HCT116 (cell line): ENCODE results near the gene RNF130. TPM values are rescaled to one million over a fixed set of nuclear protein-coding genes. Genes with fewer than 3 reads are reported as not detected.

ENCODE experiments used
- ATAC-seq: fragments of 200-7000 bp; cut with Tn5 transposase; 2 replicates; pipeline ENCODE4 v1.9.1; 2020; ENCODE audit warnings: mild to moderate bottlenecking, moderate library complexity
- BruUV-seq: library from RNA; stranded (reverse); fragments of 400-500 nt; replicated peaks from 2 replicates; lab custom pipeline; 2021; lab: Mats Ljungman, UMichigan
- CTCF ChIA-PET: fragments of 300-600 bp; sonication (Branson Sonifier 250); formaldehyde crosslinking; loops from one replicate; lab custom pipeline; 2021; ENCODE audit warnings: antibody characterized with exemption; lab: Charles Lee
- POLR2A ChIA-PET: fragments of 300-600, 350-600 bp; sonication (Branson Sonifier 250); formaldehyde crosslinking; loops from one replicate; lab custom pipeline; 2021; ENCODE audit warnings: antibody characterized with exemption; lab: Charles Lee
- RAD21 ChIA-PET, 2 experiments: fragments of 300-600 bp; sonication (Branson Sonifier 250); formaldehyde crosslinking; loops; one replicate each; lab custom pipeline; 2023; ENCODE audit warnings: low total read pairs in 2 of 2; ENCODE audit not compliant: uncharacterized antibody in 2 of 2, unreplicated experiment in 2 of 2, low non-redundant PET in 1 of 2; lab: Charles Lee
- DNase-seq: peaks from one replicate; pipeline ENCODE4 v3.0.0-alpha.2; 2010; ENCODE audit warnings: low read depth, low spot score
- H2AFZ ChIP-seq: fragments of 200-600 bp; shearing (Covaris generic), sonication (generic); 2 replicates; pipeline ENCODE4 v1.6.1; 2017; ENCODE audit warnings: low read depth, mixed run types, mixed read lengths, antibody characterized with exemption, low read length; ENCODE audit not compliant: poor library complexity, severe bottlenecking
- H3K27ac ChIP-seq: 2 replicates; pipeline ENCODE4 v1.5.1; 2012; ENCODE audit warnings: low read depth, low read length
- H3K27me3 ChIP-seq: fragments of 200-600 bp; sonication (generic); 2 replicates; pipeline ENCODE4 v1.6.1; 2016; ENCODE audit warnings: mixed run types, low read length, mixed read lengths; ENCODE audit not compliant: insufficient read depth
- H3K36me3 ChIP-seq, 2 experiments: fragments of 200-500 bp in 1 of 2; fragments of 200-600 bp in 1 of 2; sonication (Bioruptor generic) in 1 of 2; sonication (generic) in 1 of 2; 2 replicates each; pipeline versions ENCODE4 v1.5.1 to v1.6.1; 2014 to 2016; ENCODE audit warnings: low read length in 2 of 2, inconsistent platforms in 1 of 2, mixed read lengths in 1 of 2, mixed run types in 1 of 2; ENCODE audit not compliant: insufficient read depth in 2 of 2, control insufficient read depth in 1 of 2
- H3K4me1 ChIP-seq, 2 experiments: fragments of 200-600 bp in 1 of 2; sonication (generic) in 1 of 2; 2 replicates each; pipeline versions ENCODE4 v1.5.1 to v1.6.1; 2012 to 2017; ENCODE audit warnings: low read length in 2 of 2, inconsistent platforms in 1 of 2, mild to moderate bottlenecking in 1 of 2, mixed read lengths in 1 of 2, mixed run types in 1 of 2, moderate library complexity in 1 of 2; ENCODE audit not compliant: insufficient read depth in 2 of 2, control insufficient read depth in 1 of 2
- H3K4me2 ChIP-seq: fragments of 200-600 bp; sonication (generic); 2 replicates; pipeline ENCODE4 v1.6.1; 2017; ENCODE audit warnings: mixed run types, low read length, mixed read lengths
- H3K4me3 ChIP-seq, 2 experiments: fragments of 200-600 bp in 1 of 2; sonication (generic) in 1 of 2; replicated peaks in 1 of 2; 2 replicates each; pipeline ENCODE4 v1.5.1; 2011 to 2016; ENCODE audit warnings: low read length in 2 of 2, control low read depth in 1 of 2, low read depth in 1 of 2, mild to moderate bottlenecking in 1 of 2, mixed read lengths in 1 of 2, mixed run types in 1 of 2
- H3K79me2 ChIP-seq: fragments of 200-600 bp; sonication (generic); 2 replicates; pipeline ENCODE4 v1.6.1; 2017; ENCODE audit warnings: mild to moderate bottlenecking, mixed run types, low read length, moderate library complexity, mixed read lengths; ENCODE audit not compliant: insufficient read depth
- H3K9ac ChIP-seq: fragments of 200-600 bp; sonication (generic); 2 replicates; pipeline ENCODE4 v1.6.1; 2016; ENCODE audit warnings: low read length, mixed read lengths
- H3K9me2 ChIP-seq: fragments of 200-600 bp; sonication (generic), shearing (Covaris generic); 2 replicates; pipeline ENCODE4 v1.6.1; 2017; ENCODE audit warnings: mixed run types, mild to moderate bottlenecking, moderate library complexity; ENCODE audit not compliant: insufficient read depth
- H3K9me3 ChIP-seq, 2 experiments: fragments of 200-500 bp in 1 of 2; fragments of 200-600 bp in 1 of 2; sonication (Bioruptor generic) in 1 of 2; sonication (generic) in 1 of 2; 2 replicates each; pipeline ENCODE4 v1.6.1; 2014 to 2017; ENCODE audit warnings: low read length in 2 of 2, mixed read lengths in 2 of 2, inconsistent platforms in 1 of 2, low read depth in 1 of 2, mild to moderate bottlenecking in 1 of 2, mixed run types in 1 of 2, moderate library complexity in 1 of 2; ENCODE audit not compliant: control insufficient read depth in 1 of 2, insufficient read depth in 1 of 2
- H4K20me1 ChIP-seq: fragments of 200-600 bp; sonication (generic), shearing (Covaris generic); 2 replicates; pipeline ENCODE4 v1.6.1; 2017; ENCODE audit warnings: mixed run types, mild to moderate bottlenecking, moderate library complexity; ENCODE audit not compliant: insufficient read depth
- CEBPB ChIP-seq: IDR thresholded peaks from 2 replicates; pipeline ENCODE4 v1.6.1; 2012; ENCODE audit warnings: low read depth
- EGR1 ChIP-seq: IDR thresholded peaks from 2 replicates; pipeline ENCODE4 v1.6.1; 2012; ENCODE audit warnings: low read depth
- ELF1 ChIP-seq: IDR thresholded peaks from 2 replicates; pipeline ENCODE4 v1.6.1; 2012; ENCODE audit warnings: low read depth, borderline replicate concordance
- EZH2phosphoT487 ChIP-seq: fragments of 200-600 bp; IDR thresholded peaks from 2 replicates; pipeline ENCODE4 v1.6.1; 2018; ENCODE audit warnings: antibody characterized with exemption, borderline replicate concordance
- JUND ChIP-seq: IDR thresholded peaks from 2 replicates; pipeline ENCODE4 v1.6.1; 2012
- POLR2AphosphoS5 ChIP-seq: IDR thresholded peaks from 2 replicates; pipeline ENCODE4 v1.6.1; 2011; ENCODE audit warnings: mild to moderate bottlenecking, low read depth, low read length, moderate library complexity
- RAD21 ChIP-seq: IDR thresholded peaks from 2 replicates; pipeline ENCODE4 v1.6.1; 2012; ENCODE audit warnings: low read depth, mild to moderate bottlenecking
- SIN3A ChIP-seq: IDR thresholded peaks from 2 replicates; pipeline ENCODE4 v1.6.1; 2012; ENCODE audit warnings: low read depth
- SRF ChIP-seq: IDR thresholded peaks from 2 replicates; pipeline ENCODE4 v1.6.1; 2012; ENCODE audit warnings: low read depth
- TCF7L2 ChIP-seq: IDR thresholded peaks from 2 replicates; pipeline ENCODE4 v1.7.0; 2011; ENCODE audit warnings: borderline replicate concordance, inconsistent platforms; ENCODE audit not compliant: insufficient read depth, insufficient read length; ENCODE audit errors: extremely low read depth
- ZFX ChIP-seq: fragments of 450-650 bp; IDR thresholded peaks from 2 replicates; pipeline ENCODE4 v1.6.1; 2017
- ZNF274 ChIP-seq: fragments of 200-500 bp; sonication (Bioruptor generic); IDR thresholded peaks from 2 replicates; pipeline ENCODE4 v1.6.1; 2014; ENCODE audit warnings: mild to moderate bottlenecking, low read depth, low read length, inconsistent platforms
- intact Hi-C: fragments of 100-400 bp; cut with micrococcal nuclease; formaldehyde crosslinking; loops from 2 replicates; pipeline ENCODE4 v1.10.0; 2022
- total RNA-seq: library from RNA; stranded (reverse); gene quantifications from one replicate; pipeline ENCODE4 v1.2.1, GENCODE V29; 2021; ENCODE audit not compliant: unreplicated experiment
- TF ChIP-seq, protein P1 (sequence below): IDR thresholded peaks from 2 replicates; pipeline ENCODE4 v1.6.1; 2012
- TF ChIP-seq, protein P2 (sequence below), 3 experiments: fragments of 200-600 bp in 1 of 3; sonication (generic) in 1 of 3; IDR thresholded peaks in 2 of 3; conservative IDR thresholded peaks in 1 of 3; 2 replicates each; pipeline ENCODE4 v1.5.1; 2012 to 2017; ENCODE audit warnings: low read depth in 2 of 3, low read length in 2 of 3, antibody characterized with exemption in 1 of 3, borderline replicate concordance in 1 of 3, control low read depth in 1 of 3, mild to moderate bottlenecking in 1 of 3, mixed read lengths in 1 of 3, mixed run types in 1 of 3, moderate library complexity in 1 of 3; ENCODE audit not compliant: insufficient read depth in 1 of 3
- TF ChIP-seq, protein P3 (sequence below): IDR thresholded peaks from 2 replicates; pipeline ENCODE4 v1.6.1; 2012; ENCODE audit warnings: low read depth
- TF ChIP-seq, protein P4 (sequence below): IDR thresholded peaks from 2 replicates; pipeline ENCODE4 v1.6.1; 2012

The RNF130 gene
- total RNA-seq, 1 experiment from 2014 or later, result 34.9 TPM

DNA sequence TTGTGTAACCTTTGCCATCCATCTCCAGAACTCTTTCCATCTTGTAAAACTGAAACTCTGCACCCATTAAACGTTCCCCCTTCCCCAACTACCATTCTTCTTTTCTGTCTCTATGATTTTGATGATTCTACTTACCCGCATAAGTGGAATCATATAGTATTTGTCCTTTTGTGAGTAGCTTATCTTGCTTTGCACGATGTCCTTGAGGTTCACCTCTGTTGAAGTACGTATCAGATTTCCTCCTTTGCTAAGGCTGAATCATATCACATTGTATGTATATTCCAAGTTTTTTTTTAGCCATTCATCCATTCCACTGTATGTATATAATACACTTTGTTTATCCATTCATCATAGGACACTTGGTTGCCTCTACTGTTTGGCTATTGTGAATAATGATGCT lies 2.9 kb upstream of the RNF130 start:
- CTCF ChIA-PET, result no interaction called here
- RAD21 ChIA-PET, result no interaction called here

More for the DNA sequence above, 2.9 kb upstream of the RNF130 start:
- Histone ChIP-seq H3K9me3 (peaks cover 0 to 7% of the 10 kb centered on the region in 2 experiments; a peak in 1 of 4 replicates), H3K4me3 (no peak overlapping the region), H3K27me3 (no peaks in the 10 kb centered on the region), H4K20me1 (no peaks in the 10 kb centered on the region), H3K4me2 (no peak overlapping the region), H3K4me1 (peaks cover 6 to 23% of the 10 kb centered on the region in 2 experiments; a peak in 3 of 4 replicates), H3K9me2 (no peaks in the 10 kb centered on the region), H3K36me3 (no peaks in the 10 kb centered on the region), H3K27ac (no peak overlapping the region), H3K79me2 (peaks cover 17% of the 10 kb centered on the region), H2AFZ (no peak overlapping the region), H3K9ac (no peak overlapping the region)
- TF ChIP-seq ELF1 (no peak), CEBPB (no peak), EGR1 (no peak), RAD21 (no peak), EZH2phosphoT487 (no peak), ZFX (no peak), SIN3A (no peak), SRF (no peak), TCF7L2 (no peak), JUND (no peak), ZNF274 (no peak), POLR2AphosphoS5 (no peak)
- TF ChIP-seq, protein P1, sequence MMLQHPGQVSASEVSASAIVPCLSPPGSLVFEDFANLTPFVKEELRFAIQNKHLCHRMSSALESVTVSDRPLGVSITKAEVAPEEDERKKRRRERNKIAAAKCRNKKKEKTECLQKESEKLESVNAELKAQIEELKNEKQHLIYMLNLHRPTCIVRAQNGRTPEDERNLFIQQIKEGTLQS, result no peak
- TF ChIP-seq, protein P2, sequence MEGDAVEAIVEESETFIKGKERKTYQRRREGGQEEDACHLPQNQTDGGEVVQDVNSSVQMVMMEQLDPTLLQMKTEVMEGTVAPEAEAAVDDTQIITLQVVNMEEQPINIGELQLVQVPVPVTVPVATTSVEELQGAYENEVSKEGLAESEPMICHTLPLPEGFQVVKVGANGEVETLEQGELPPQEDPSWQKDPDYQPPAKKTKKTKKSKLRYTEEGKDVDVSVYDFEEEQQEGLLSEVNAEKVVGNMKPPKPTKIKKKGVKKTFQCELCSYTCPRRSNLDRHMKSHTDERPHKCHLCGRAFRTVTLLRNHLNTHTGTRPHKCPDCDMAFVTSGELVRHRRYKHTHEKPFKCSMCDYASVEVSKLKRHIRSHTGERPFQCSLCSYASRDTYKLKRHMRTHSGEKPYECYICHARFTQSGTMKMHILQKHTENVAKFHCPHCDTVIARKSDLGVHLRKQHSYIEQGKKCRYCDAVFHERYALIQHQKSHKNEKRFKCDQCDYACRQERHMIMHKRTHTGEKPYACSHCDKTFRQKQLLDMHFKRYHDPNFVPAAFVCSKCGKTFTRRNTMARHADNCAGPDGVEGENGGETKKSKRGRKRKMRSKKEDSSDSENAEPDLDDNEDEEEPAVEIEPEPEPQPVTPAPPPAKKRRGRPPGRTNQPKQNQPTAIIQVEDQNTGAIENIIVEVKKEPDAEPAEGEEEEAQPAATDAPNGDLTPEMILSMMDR (IDR thresholded peaks at IDR 0.05 in 2 of 3, conservative IDR thresholded peaks at IDR 0.05 in 1 of 3; ENCODE audit: borderline replicate concordance in 1 of 3, insufficient read depth in 1 of 3, low read depth in 2 of 3, low read length in 2 of 3), result no peak
- TF ChIP-seq, protein P3, sequence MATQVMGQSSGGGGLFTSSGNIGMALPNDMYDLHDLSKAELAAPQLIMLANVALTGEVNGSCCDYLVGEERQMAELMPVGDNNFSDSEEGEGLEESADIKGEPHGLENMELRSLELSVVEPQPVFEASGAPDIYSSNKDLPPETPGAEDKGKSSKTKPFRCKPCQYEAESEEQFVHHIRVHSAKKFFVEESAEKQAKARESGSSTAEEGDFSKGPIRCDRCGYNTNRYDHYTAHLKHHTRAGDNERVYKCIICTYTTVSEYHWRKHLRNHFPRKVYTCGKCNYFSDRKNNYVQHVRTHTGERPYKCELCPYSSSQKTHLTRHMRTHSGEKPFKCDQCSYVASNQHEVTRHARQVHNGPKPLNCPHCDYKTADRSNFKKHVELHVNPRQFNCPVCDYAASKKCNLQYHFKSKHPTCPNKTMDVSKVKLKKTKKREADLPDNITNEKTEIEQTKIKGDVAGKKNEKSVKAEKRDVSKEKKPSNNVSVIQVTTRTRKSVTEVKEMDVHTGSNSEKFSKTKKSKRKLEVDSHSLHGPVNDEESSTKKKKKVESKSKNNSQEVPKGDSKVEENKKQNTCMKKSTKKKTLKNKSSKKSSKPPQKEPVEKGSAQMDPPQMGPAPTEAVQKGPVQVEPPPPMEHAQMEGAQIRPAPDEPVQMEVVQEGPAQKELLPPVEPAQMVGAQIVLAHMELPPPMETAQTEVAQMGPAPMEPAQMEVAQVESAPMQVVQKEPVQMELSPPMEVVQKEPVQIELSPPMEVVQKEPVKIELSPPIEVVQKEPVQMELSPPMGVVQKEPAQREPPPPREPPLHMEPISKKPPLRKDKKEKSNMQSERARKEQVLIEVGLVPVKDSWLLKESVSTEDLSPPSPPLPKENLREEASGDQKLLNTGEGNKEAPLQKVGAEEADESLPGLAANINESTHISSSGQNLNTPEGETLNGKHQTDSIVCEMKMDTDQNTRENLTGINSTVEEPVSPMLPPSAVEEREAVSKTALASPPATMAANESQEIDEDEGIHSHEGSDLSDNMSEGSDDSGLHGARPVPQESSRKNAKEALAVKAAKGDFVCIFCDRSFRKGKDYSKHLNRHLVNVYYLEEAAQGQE, result no peak
- TF ChIP-seq, protein P4, sequence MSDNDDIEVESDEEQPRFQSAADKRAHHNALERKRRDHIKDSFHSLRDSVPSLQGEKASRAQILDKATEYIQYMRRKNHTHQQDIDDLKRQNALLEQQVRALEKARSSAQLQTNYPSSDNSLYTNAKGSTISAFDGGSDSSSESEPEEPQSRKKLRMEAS, result no peak
- no peak for DNase-seq
- BruUV-seq, result no TSS peak
- intact Hi-C loops, result loop anchor here (5.0 kb wide), 1 partner anchor 217 kb away; the partner anchor contains the start of gene MRNIP
- POLR2A ChIA-PET, result no interaction called here
- no peak for ATAC-seq
